ENCODE results near the gene KLK14. TPM values are rescaled to one million over a fixed set of nuclear protein-coding genes. Genes with fewer than 3 reads are reported as not detected.

The KLK14 gene
- total and polyA plus RNA-seq, 2 of the 8 experiments (the other 6 are each of a cell fraction or from before 2014, with no cell fraction given) = 0.09 to 1.2 TPM

DNA sequence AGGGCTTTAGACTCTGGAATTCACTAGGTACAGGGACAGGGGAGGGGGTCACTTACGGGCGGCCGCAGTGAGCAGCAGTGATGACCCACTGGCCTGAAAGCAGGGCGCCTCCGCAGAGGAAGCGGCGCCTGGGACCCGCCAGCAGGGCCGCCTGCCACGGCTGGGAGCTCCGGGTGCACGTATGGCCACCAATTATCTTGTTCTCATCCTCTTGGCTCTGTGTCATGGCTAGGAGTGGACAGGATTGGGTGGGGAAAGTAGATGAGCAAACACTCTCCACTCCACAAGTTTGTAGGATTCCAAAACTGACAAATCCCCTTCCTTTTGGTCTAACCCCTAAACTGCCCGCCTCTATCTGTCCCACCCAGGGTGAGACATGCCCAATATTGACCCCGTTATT, 1.2 kb downstream of the KLK14 start:
- no peak overlapping the region for H2BK15ac ChIP-seq (ENCODE audit: low read length)
- H2BK5ac ChIP-seq (ENCODE audit: low read depth, low read length) = no peak overlapping the region
- no peak overlapping the region for H3K18ac ChIP-seq (ENCODE audit: extremely low read depth, low read length)
- H2BK12ac ChIP-seq (ENCODE audit: low read depth, low read length) = no peak overlapping the region
- H3K36me3 ChIP-seq (ENCODE audit: control insufficient read depth in 2 of 4, insufficient read depth in 4 of 4, low read length in 3 of 4) = no peaks in the 10 kb centered on the region
- no peaks in the 10 kb centered on the region for H3K27me3 ChIP-seq (replicated peaks in 1 of 4; ENCODE audit: control insufficient read depth in 3 of 4, extremely low read depth in 1 of 4, insufficient read depth in 3 of 4, low read length in 3 of 4)
- H3K23ac ChIP-seq (ENCODE audit: insufficient read length) = no peak overlapping the region
- H3K4me3 ChIP-seq (ENCODE audit: extremely low read depth in 1 of 4, insufficient read depth in 2 of 4, low read depth in 3 of 4, low read length in 4 of 4) = no peak overlapping the region
- H3K4ac ChIP-seq (replicated peaks; ENCODE audit: insufficient read length, low read depth, low read length) = no peak overlapping the region
- H3K4me1 ChIP-seq (replicated peaks in 1 of 4; ENCODE audit: control insufficient read depth in 3 of 4, insufficient read depth in 4 of 4, low read length in 3 of 4) = peaks cover 0 to 5% (median 3%) of the 10 kb centered on the region in 4 experiments; a peak in 4 of 7 replicates
- 85% methylated on average over 14 of the region's 14 CpGs; no CpG with 5 or more reads in 1 of the 2 experiments for WGBS, 2 experiments (ENCODE audit: extremely low coverage in 1 of 2, insufficient coverage in 1 of 2, insufficient read length in 1 of 2, insufficient replicate concordance in 2 of 2, low coverage in 1 of 2, low lambda C conversion rate in 2 of 2, missing lambda C conversion rate in 1 of 2)
- H2BK120ac ChIP-seq (replicated peaks; ENCODE audit: low read depth, low read length) = no peak overlapping the region
- DNase-seq (ENCODE audit: low read depth in 1 of 2, low spot score in 2 of 2) (no peak), FAIRE-seq (no peak)
- H2BK20ac ChIP-seq (ENCODE audit: low read length) = no peak overlapping the region
- H3K4me2 ChIP-seq (ENCODE audit: insufficient read depth in 1 of 2, low read depth in 2 of 2, low read length in 2 of 2) = no peak overlapping the region
- H4K5ac ChIP-seq (ENCODE audit: insufficient read length, low read depth, low read length) = no peak overlapping the region
- no peak overlapping the region for H3K14ac ChIP-seq (ENCODE audit: insufficient read length)
- no peaks in the 10 kb centered on the region for H3K79me2 ChIP-seq (ENCODE audit: control insufficient read depth in 1 of 2, insufficient read depth in 2 of 2, low read length in 2 of 2)
- H3K79me1 ChIP-seq (ENCODE audit: low read depth, low read length) = no peaks in the 10 kb centered on the region
- no peak overlapping the region for H2AFZ ChIP-seq (ENCODE audit: low read length)
- no peaks in the 10 kb centered on the region for H3K9me3 ChIP-seq (ENCODE audit: insufficient read depth in 2 of 2, low read depth in 1 of 2, low read length in 1 of 2)
- no peak overlapping the region for H3K56ac ChIP-seq (replicated peaks; ENCODE audit: insufficient read length, low read depth, low read length)
- H3K9ac ChIP-seq (replicated peaks in 1 of 4; ENCODE audit: extremely low read depth in 1 of 4, low read depth in 3 of 4, low read length in 3 of 4) = no peak overlapping the region
- H4K91ac ChIP-seq (replicated peaks; ENCODE audit: insufficient read length, low read length) = no peak overlapping the region
- no peaks in the 10 kb centered on the region for H3K23me2 ChIP-seq (ENCODE audit: low read depth, low read length)
- H4K20me1 ChIP-seq (replicated peaks in 1 of 2; ENCODE audit: control insufficient read depth in 1 of 2, insufficient read depth in 2 of 2, low read length in 2 of 2) = no peaks in the 10 kb centered on the region
- ChIA-PET POLR2A (ENCODE audit: partially characterized antibody) (no interaction called here), CTCF (ENCODE audit: partially characterized antibody) (interaction anchor here (1.0 to 3.1 kb wide), 4 partner anchors 14 to 61 kb away, joined by 3 to 19 read pairs (median 5); no protein-coding TSS in a partner anchor)
- TF ChIP-seq SP1 (IDR thresholded peaks at IDR 0.05; ENCODE audit: low read depth, low read length) = no peak
- TF ChIP-seq POLR2AphosphoS5 (IDR thresholded peaks at IDR 0.05; ENCODE audit: low read depth, low read length) = no peak
- no peak for TF ChIP-seq FOSL1 (IDR thresholded peaks at IDR 0.05; ENCODE audit: insufficient read depth, low read depth, low read length)
- TF ChIP-seq BACH1 (IDR thresholded peaks at IDR 0.05; ENCODE audit: low read length) = no peak
- TF ChIP-seq SIRT6 (IDR thresholded peaks at IDR 0.05; ENCODE audit: low read length) = no peak
- H4K8ac ChIP-seq (ENCODE audit: extremely low read depth, insufficient read depth, low read length) = no peak overlapping the region
- H2AK5ac ChIP-seq (ENCODE audit: low read depth, low read length) = no peak overlapping the region
- no peak overlapping the region for H3K27ac ChIP-seq (ENCODE audit: low read depth, low read length)
